ENCODE data around the gene MYLIP.

DNA sequence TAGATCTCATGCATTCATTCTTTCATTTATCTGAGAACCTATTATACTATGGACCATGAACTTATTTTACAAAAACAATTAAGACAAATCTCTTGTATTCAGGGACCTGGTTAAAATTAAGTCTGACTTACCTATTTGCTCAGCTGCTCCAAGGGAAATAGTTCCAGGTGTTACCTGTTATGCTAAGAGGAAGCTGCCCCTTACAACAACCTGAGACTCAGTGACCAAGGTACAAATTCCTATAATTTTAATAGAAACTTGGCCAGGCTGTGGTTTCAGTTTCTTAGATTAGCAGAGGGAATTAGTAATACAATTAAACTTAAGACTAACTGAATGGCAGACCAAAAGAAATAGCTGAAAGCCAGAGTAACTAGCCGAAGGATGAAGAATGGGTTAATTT, 61.3 kb downstream of the MYLIP start:
- TF ChIP-seq, protein P1, sequence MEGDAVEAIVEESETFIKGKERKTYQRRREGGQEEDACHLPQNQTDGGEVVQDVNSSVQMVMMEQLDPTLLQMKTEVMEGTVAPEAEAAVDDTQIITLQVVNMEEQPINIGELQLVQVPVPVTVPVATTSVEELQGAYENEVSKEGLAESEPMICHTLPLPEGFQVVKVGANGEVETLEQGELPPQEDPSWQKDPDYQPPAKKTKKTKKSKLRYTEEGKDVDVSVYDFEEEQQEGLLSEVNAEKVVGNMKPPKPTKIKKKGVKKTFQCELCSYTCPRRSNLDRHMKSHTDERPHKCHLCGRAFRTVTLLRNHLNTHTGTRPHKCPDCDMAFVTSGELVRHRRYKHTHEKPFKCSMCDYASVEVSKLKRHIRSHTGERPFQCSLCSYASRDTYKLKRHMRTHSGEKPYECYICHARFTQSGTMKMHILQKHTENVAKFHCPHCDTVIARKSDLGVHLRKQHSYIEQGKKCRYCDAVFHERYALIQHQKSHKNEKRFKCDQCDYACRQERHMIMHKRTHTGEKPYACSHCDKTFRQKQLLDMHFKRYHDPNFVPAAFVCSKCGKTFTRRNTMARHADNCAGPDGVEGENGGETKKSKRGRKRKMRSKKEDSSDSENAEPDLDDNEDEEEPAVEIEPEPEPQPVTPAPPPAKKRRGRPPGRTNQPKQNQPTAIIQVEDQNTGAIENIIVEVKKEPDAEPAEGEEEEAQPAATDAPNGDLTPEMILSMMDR (IDR thresholded peaks at IDR 0.05), result no peak
- TF ChIP-seq EZH2 (IDR thresholded peaks at IDR 0.05; ENCODE audit: borderline replicate concordance, insufficient read depth, low read depth, low read length, poor library complexity, severe bottlenecking), result no peak

All from B cell (primary cell).